Mucosa of stomach (tissue), 1 donor: ENCODE data around the gene MPEG1.

Experiments
- H3K27me3 ChIP-seq: one replicate; pipeline ENCODE4 v1.7.0; 2013; ENCODE audit warnings: mild to moderate bottlenecking, low read length; ENCODE audit not compliant: control insufficient read depth, insufficient read depth
- H3K36me3 ChIP-seq: one replicate; pipeline ENCODE4 v1.7.0; 2013; ENCODE audit warnings: low read length; ENCODE audit not compliant: control insufficient read depth, insufficient read depth
- H3K4me1 ChIP-seq: one replicate; pipeline ENCODE4 v1.7.0; 2013; ENCODE audit warnings: mild to moderate bottlenecking, low read length; ENCODE audit not compliant: control insufficient read depth, insufficient read depth
- H3K4me3 ChIP-seq: one replicate; pipeline ENCODE4 v1.7.0; 2013; ENCODE audit warnings: low read length
- H3K9ac ChIP-seq: one replicate; pipeline ENCODE4 v1.7.0; 2013; ENCODE audit warnings: mild to moderate bottlenecking, low read length, moderate library complexity
- H3K9me3 ChIP-seq: one replicate; pipeline ENCODE4 v1.7.0; 2013; ENCODE audit warnings: mild to moderate bottlenecking, low read length, moderate library complexity; ENCODE audit not compliant: control insufficient read depth
- donor health status: Pancreatic carcinoma.

MPEG1 gene

GRCh38 chr11:59196777-59197176 is 15.9 kb downstream of the MPEG1 start:
- H3K4me1 ChIP-seq = peaks cover 23% of the 10 kb centered on the region
- H3K27me3 ChIP-seq = no peaks in the 10 kb centered on the region
- no peaks in the 10 kb centered on the region for H3K9me3 ChIP-seq
- no peak overlapping the region for H3K9ac ChIP-seq
- no peak overlapping the region for H3K4me3 ChIP-seq
- H3K36me3 ChIP-seq = peaks cover 5% of the 10 kb centered on the region

GRCh38 chr11:59195586-59195985 is 17.1 kb downstream of the MPEG1 start:
- Histone ChIP-seq H3K9ac (no peak overlapping the region), H3K4me1 (peaks cover 17% of the 10 kb centered on the region), H3K36me3 (peaks cover 5% of the 10 kb centered on the region), H3K4me3 (no peak overlapping the region), H3K9me3 (no peaks in the 10 kb centered on the region), H3K27me3 (no peaks in the 10 kb centered on the region)

GRCh38 chr11:59193587-59194130 is 19.1 kb downstream of the MPEG1 start:
- Histone ChIP-seq H3K9me3 (no peaks in the 10 kb centered on the region), H3K36me3 (peaks cover 5% of the 10 kb centered on the region), H3K27me3 (no peaks in the 10 kb centered on the region), H3K9ac (no peak overlapping the region), H3K4me3 (no peak overlapping the region), H3K4me1 (peaks cover 35% of the 10 kb centered on the region)

GRCh38 chr11:59192446-59193020 is 20.2 kb downstream of the MPEG1 start:
- Histone ChIP-seq H3K4me1 (peaks cover 37% of the 10 kb centered on the region), H3K9me3 (no peaks in the 10 kb centered on the region), H3K9ac (no peak overlapping the region), H3K27me3 (no peaks in the 10 kb centered on the region), H3K4me3 (no peak overlapping the region), H3K36me3 (peaks cover 5% of the 10 kb centered on the region)

- no peaks in the 10 kb centered on the region for H3K9me3 ChIP-seq
- no peaks in the 10 kb centered on the region for H3K27me3 ChIP-seq
- no peak overlapping the region for H3K4me3 ChIP-seq
- no peak overlapping the region for H3K9ac ChIP-seq
- H3K4me1 ChIP-seq = peaks cover 39% of the 10 kb centered on the region
- peaks cover 5% of the 10 kb centered on the region for H3K36me3 ChIP-seq
Measured at GRCh38 chr11:59191890-59192289, 20.8 kb downstream of the MPEG1 start.

- Histone ChIP-seq H3K36me3 (peaks cover 5% of the 10 kb centered on the region), H3K27me3 (no peaks in the 10 kb centered on the region), H3K9ac (no peak overlapping the region), H3K9me3 (no peaks in the 10 kb centered on the region), H3K4me3 (no peak overlapping the region), H3K4me1 (peaks cover 43% of the 10 kb centered on the region)
Measured at GRCh38 chr11:59191095-59191494, 21.6 kb downstream of the MPEG1 start.

- no peaks in the 10 kb centered on the region for H3K27me3 ChIP-seq
- H3K9ac ChIP-seq = no peak overlapping the region
- no peaks in the 10 kb centered on the region for H3K9me3 ChIP-seq
- no peak overlapping the region for H3K4me3 ChIP-seq
- H3K4me1 ChIP-seq = peaks cover 54% of the 10 kb centered on the region
- peaks cover 5% of the 10 kb centered on the region for H3K36me3 ChIP-seq
Measured at GRCh38 chr11:59189986-59190385, 22.7 kb downstream of the MPEG1 start.

- no peak overlapping the region for H3K4me3 ChIP-seq
- H3K27me3 ChIP-seq = no peaks in the 10 kb centered on the region
- H3K9ac ChIP-seq = no peak overlapping the region
- H3K36me3 ChIP-seq = peaks cover 5% of the 10 kb centered on the region
- peaks cover 64% of the 10 kb centered on the region for H3K4me1 ChIP-seq
- H3K9me3 ChIP-seq = no peaks in the 10 kb centered on the region
Measured at GRCh38 chr11:59188954-59189353, 23.8 kb downstream of the MPEG1 start.

GRCh38 chr11:59187587-59187986 is 25.1 kb downstream of the MPEG1 start:
- peaks cover 2% of the 10 kb centered on the region for H3K36me3 ChIP-seq
- no peaks in the 10 kb centered on the region for H3K27me3 ChIP-seq
- H3K4me1 ChIP-seq = peaks cover 78% of the 10 kb centered on the region
- no peak overlapping the region for H3K4me3 ChIP-seq
- H3K9ac ChIP-seq = no peak overlapping the region
- H3K9me3 ChIP-seq = no peaks in the 10 kb centered on the region

- Histone ChIP-seq H3K36me3 (no peaks in the 10 kb centered on the region), H3K9me3 (no peaks in the 10 kb centered on the region), H3K27me3 (no peaks in the 10 kb centered on the region), H3K9ac (peak overlapping the region; percentile 46), H3K4me3 (no peak overlapping the region), H3K4me1 (peaks cover 84% of the 10 kb centered on the region)
Measured at GRCh38 chr11:59187035-59187434, 25.7 kb downstream of the MPEG1 start.

- Histone ChIP-seq H3K4me1 (peaks cover 92% of the 10 kb centered on the region), H3K36me3 (no peaks in the 10 kb centered on the region)
Measured at GRCh38 chr11:59186130-59186594, 26.6 kb downstream of the MPEG1 start.

GRCh38 chr11:59185386-59185945 is 27.3 kb downstream of the MPEG1 start:
- no peak overlapping the region for H3K4me3 ChIP-seq
- H3K36me3 ChIP-seq = no peaks in the 10 kb centered on the region
- no peaks in the 10 kb centered on the region for H3K27me3 ChIP-seq
- no peaks in the 10 kb centered on the region for H3K9me3 ChIP-seq
- peaks cover 99% of the 10 kb centered on the region for H3K4me1 ChIP-seq
- peak overlapping the region; percentile 46 for H3K9ac ChIP-seq

More at GRCh38 chr11:59186130-59186594, 26.6 kb downstream of the MPEG1 start:
- Histone ChIP-seq H3K27me3 (no peaks in the 10 kb centered on the region), H3K9me3 (no peaks in the 10 kb centered on the region), H3K9ac (peak overlapping the region; percentile 46), H3K4me3 (no peak overlapping the region)
